Measurements from ENCODE around the gene IL1F10.

The IL1F10 gene

GRCh38 chr2:113064281-113064680 is 3.5 kb upstream of the IL1F10 start:
- peaks cover 44% of the 10 kb centered on the region for H3K27me3 Mint-ChIP-seq (ENCODE audit: low read depth, poor library complexity)
- H3K4me1 Mint-ChIP-seq: no peaks in the 10 kb centered on the region
- H3K27ac Mint-ChIP-seq: no peak overlapping the region
- no peak for TF ChIP-seq CTCF (IDR thresholded peaks at IDR 0.05)
- no peak for DNase-seq
- H3K9me3 Mint-ChIP-seq: peaks cover 9% of the 10 kb centered on the region
- no peak overlapping the region for H3K4me3 Mint-ChIP-seq
- H3K36me3 Mint-ChIP-seq (ENCODE audit: low read depth): no peaks in the 10 kb centered on the region

- TF ChIP-seq CTCF (IDR thresholded peaks at IDR 0.05): no peak
- Mint-ChIP-seq H3K27ac (no peak overlapping the region), H3K27me3 (ENCODE audit: low read depth, poor library complexity) (peaks cover 46% of the 10 kb centered on the region)
These were observed 2.9 kb upstream of the IL1F10 start for GRCh38 chr2:113064898-113065297.

GRCh38 chr2:113068249-113068648 is 479 bp downstream of the IL1F10 start:
- no peak overlapping the region for H3K27ac Mint-ChIP-seq
- no peak for DNase-seq
- H3K4me3 Mint-ChIP-seq: no peak overlapping the region
- peaks cover 5% of the 10 kb centered on the region for H3K9me3 Mint-ChIP-seq
- peaks cover 55% of the 10 kb centered on the region for H3K27me3 Mint-ChIP-seq (ENCODE audit: low read depth, poor library complexity)
- no peaks in the 10 kb centered on the region for H3K4me1 Mint-ChIP-seq
- TF ChIP-seq CTCF (IDR thresholded peaks at IDR 0.05): no peak
- H3K36me3 Mint-ChIP-seq (ENCODE audit: low read depth): no peaks in the 10 kb centered on the region

More at GRCh38 chr2:113064898-113065297, 2.9 kb upstream of the IL1F10 start:
- no peaks in the 10 kb centered on the region for H3K36me3 Mint-ChIP-seq (ENCODE audit: low read depth)
- DNase-seq: no peak
- H3K4me1 Mint-ChIP-seq: no peaks in the 10 kb centered on the region
- H3K4me3 Mint-ChIP-seq: no peak overlapping the region
- H3K9me3 Mint-ChIP-seq: peaks cover 9% of the 10 kb centered on the region

GRCh38 chr2:113068706-113069485 is 1.1 kb downstream of the IL1F10 start:
- no peak for TF ChIP-seq CTCF (IDR thresholded peaks at IDR 0.05)
- no peak overlapping the region for H3K4me3 Mint-ChIP-seq
- no peaks in the 10 kb centered on the region for H3K36me3 Mint-ChIP-seq (ENCODE audit: low read depth)
- peaks cover 5% of the 10 kb centered on the region for H3K9me3 Mint-ChIP-seq
- no peak for DNase-seq
- H3K27ac Mint-ChIP-seq: no peak overlapping the region
- H3K27me3 Mint-ChIP-seq (ENCODE audit: low read depth, poor library complexity): peaks cover 55% of the 10 kb centered on the region
- no peaks in the 10 kb centered on the region for H3K4me1 Mint-ChIP-seq

GRCh38 chr2:113069676-113070605 is 2.2 kb downstream of the IL1F10 start:
- no peak overlapping the region for H3K4me3 Mint-ChIP-seq
- H3K27ac Mint-ChIP-seq: no peak overlapping the region
- H3K36me3 Mint-ChIP-seq (ENCODE audit: low read depth): no peaks in the 10 kb centered on the region
- no peaks in the 10 kb centered on the region for H3K4me1 Mint-ChIP-seq
- peaks cover 56% of the 10 kb centered on the region for H3K27me3 Mint-ChIP-seq (ENCODE audit: low read depth, poor library complexity)
- peaks cover 5% of the 10 kb centered on the region for H3K9me3 Mint-ChIP-seq
- no peak for DNase-seq
- TF ChIP-seq CTCF (IDR thresholded peaks at IDR 0.05): no peak

Data from nephron progenitor cell (in vitro differentiated cells).